Measurements from ENCODE around the gene CDH11. TPM values are rescaled to one million over a fixed set of nuclear protein-coding genes. Genes with fewer than 3 reads are reported as not detected.

The CDH11 gene
- total RNA-seq, 1 experiment from 2014 or later, result not detected

- H3K9me3 ChIP-seq (ENCODE audit: low read length), result no peaks in the 10 kb centered on the region
Measured at GRCh38 chr16:65021852-65022595, 99.8 kb downstream of the CDH11 start.

GRCh38 chr16:65016754-65017153, 105.1 kb downstream of the CDH11 start:
- H4K20me1 ChIP-seq (ENCODE audit: insufficient read depth, low read depth, low read length), result no peaks in the 10 kb centered on the region
- no peaks in the 10 kb centered on the region for H3K9me2 ChIP-seq (replicated peaks; ENCODE audit: insufficient read depth, low read length)
- H3K9ac ChIP-seq (ENCODE audit: low read length), result no peak overlapping the region
- no peak overlapping the region for H3K4me2 ChIP-seq (ENCODE audit: low read depth, low read length, poor library complexity, severe bottlenecking)
- H3K27me3 ChIP-seq (ENCODE audit: low read length), result 0 out of 2 replicates have a peak, but pooled peaks cover 3% of the 10 kb centered on the region
- H3K27ac ChIP-seq (ENCODE audit: low read length), result no peak overlapping the region
- no peaks in the 10 kb centered on the region for H3K9me3 ChIP-seq (ENCODE audit: low read length)
- H3K4me1 ChIP-seq (ENCODE audit: low read length), result no peaks in the 10 kb centered on the region
- H3K4me3 ChIP-seq (ENCODE audit: low read length), result no peak overlapping the region
- DNase-seq, result no peak
- no peaks in the 10 kb centered on the region for H3K36me3 ChIP-seq (ENCODE audit: insufficient read depth, low read length)
- H2AFZ ChIP-seq (ENCODE audit: low read length), result no peak overlapping the region
- no peaks in the 10 kb centered on the region for H3K79me2 ChIP-seq (ENCODE audit: low read length)

More at GRCh38 chr16:65021852-65022595, 99.8 kb downstream of the CDH11 start:
- Histone ChIP-seq H4K20me1 (ENCODE audit: insufficient read depth, low read depth, low read length) (no peaks in the 10 kb centered on the region), H3K36me3 (ENCODE audit: insufficient read depth, low read length) (no peaks in the 10 kb centered on the region), H3K9ac (ENCODE audit: low read length) (no peak overlapping the region), H3K9me2 (replicated peaks; ENCODE audit: insufficient read depth, low read length) (no peaks in the 10 kb centered on the region), H2AFZ (ENCODE audit: low read length) (no peak overlapping the region), H3K27ac (ENCODE audit: low read length) (no peak overlapping the region), H3K27me3 (ENCODE audit: low read length) (no peaks in the 10 kb centered on the region), H3K79me2 (ENCODE audit: low read length) (no peaks in the 10 kb centered on the region), H3K4me1 (ENCODE audit: low read length) (no peaks in the 10 kb centered on the region), H3K4me3 (ENCODE audit: low read length) (no peak overlapping the region), H3K4me2 (ENCODE audit: low read depth, low read length, poor library complexity, severe bottlenecking) (no peak overlapping the region)
- DNase-seq, result no peak

GRCh38 chr16:65015599-65015998, 106.3 kb downstream of the CDH11 start:
- Histone ChIP-seq H3K79me2 (ENCODE audit: low read length) (no peaks in the 10 kb centered on the region), H3K9me3 (ENCODE audit: low read length) (no peaks in the 10 kb centered on the region), H4K20me1 (ENCODE audit: insufficient read depth, low read depth, low read length) (no peaks in the 10 kb centered on the region), H3K27me3 (ENCODE audit: low read length) (0 out of 2 replicates have a peak, but pooled peaks cover 3% of the 10 kb centered on the region), H3K4me2 (ENCODE audit: low read depth, low read length, poor library complexity, severe bottlenecking) (no peak overlapping the region), H3K4me3 (ENCODE audit: low read length) (no peak overlapping the region), H3K27ac (ENCODE audit: low read length) (no peak overlapping the region), H3K36me3 (ENCODE audit: insufficient read depth, low read length) (no peaks in the 10 kb centered on the region), H3K9me2 (replicated peaks; ENCODE audit: insufficient read depth, low read length) (no peaks in the 10 kb centered on the region), H2AFZ (ENCODE audit: low read length) (no peak overlapping the region), H3K9ac (ENCODE audit: low read length) (no peak overlapping the region), H3K4me1 (ENCODE audit: low read length) (no peaks in the 10 kb centered on the region)
- no peak for DNase-seq

- H3K79me2 ChIP-seq (ENCODE audit: low read length), result no peaks in the 10 kb centered on the region
- H3K27ac ChIP-seq (ENCODE audit: low read length), result no peak overlapping the region
- H3K4me2 ChIP-seq (ENCODE audit: low read depth, low read length, poor library complexity, severe bottlenecking), result no peak overlapping the region
- H3K27me3 ChIP-seq (ENCODE audit: low read length), result peaks cover 6% of the 10 kb centered on the region; the same call in 1 of the 2 replicates
- no peaks in the 10 kb centered on the region for H3K9me3 ChIP-seq (ENCODE audit: low read length)
- H3K36me3 ChIP-seq (ENCODE audit: insufficient read depth, low read length), result no peaks in the 10 kb centered on the region
- H3K9ac ChIP-seq (ENCODE audit: low read length), result no peak overlapping the region
- H3K9me2 ChIP-seq (replicated peaks; ENCODE audit: insufficient read depth, low read length), result no peaks in the 10 kb centered on the region
- no peaks in the 10 kb centered on the region for H4K20me1 ChIP-seq (ENCODE audit: insufficient read depth, low read depth, low read length)
- no peak for DNase-seq
- no peak overlapping the region for H3K4me3 ChIP-seq (ENCODE audit: low read length)
- no peak overlapping the region for H2AFZ ChIP-seq (ENCODE audit: low read length)
- H3K4me1 ChIP-seq (ENCODE audit: low read length), result no peaks in the 10 kb centered on the region
Measured at GRCh38 chr16:65012357-65012756, 109.5 kb downstream of the CDH11 start.

- no peaks in the 10 kb centered on the region for H3K9me3 ChIP-seq (ENCODE audit: low read length)
- H4K20me1 ChIP-seq (ENCODE audit: insufficient read depth, low read depth, low read length), result no peaks in the 10 kb centered on the region
- no peaks in the 10 kb centered on the region for H3K9me2 ChIP-seq (replicated peaks; ENCODE audit: insufficient read depth, low read length)
- H3K27ac ChIP-seq (ENCODE audit: low read length), result no peak overlapping the region
- no peak overlapping the region for H2AFZ ChIP-seq (ENCODE audit: low read length)
- no peaks in the 10 kb centered on the region for H3K79me2 ChIP-seq (ENCODE audit: low read length)
- H3K9ac ChIP-seq (ENCODE audit: low read length), result no peak overlapping the region
- DNase-seq, result no peak
- H3K27me3 ChIP-seq (ENCODE audit: low read length), result peaks cover 6% of the 10 kb centered on the region; the same call in 1 of the 2 replicates
- no peak overlapping the region for H3K4me3 ChIP-seq (ENCODE audit: low read length)
- H3K4me2 ChIP-seq (ENCODE audit: low read depth, low read length, poor library complexity, severe bottlenecking), result no peak overlapping the region
- no peaks in the 10 kb centered on the region for H3K4me1 ChIP-seq (ENCODE audit: low read length)
- H3K36me3 ChIP-seq (ENCODE audit: insufficient read depth, low read length), result no peaks in the 10 kb centered on the region
Measured at GRCh38 chr16:65010125-65010524, 111.7 kb downstream of the CDH11 start.

GRCh38 chr16:65005696-65006095, 116.2 kb downstream of the CDH11 start:
- no peak for DNase-seq
- H3K9ac ChIP-seq (ENCODE audit: low read length), result no peak overlapping the region

GRCh38 chr16:65004570-65004969, 117.3 kb downstream of the CDH11 start:
- no peaks in the 10 kb centered on the region for H3K36me3 ChIP-seq (ENCODE audit: insufficient read depth, low read length)
- H2AFZ ChIP-seq (ENCODE audit: low read length), result no peak overlapping the region
- no peak overlapping the region for H3K9ac ChIP-seq (ENCODE audit: low read length)
- H3K9me3 ChIP-seq (ENCODE audit: low read length), result no peaks in the 10 kb centered on the region
- H3K4me3 ChIP-seq (ENCODE audit: low read length), result no peak overlapping the region
- no peak for DNase-seq
- no peak overlapping the region for H3K27ac ChIP-seq (ENCODE audit: low read length)
- no peak overlapping the region for H3K4me2 ChIP-seq (ENCODE audit: low read depth, low read length, poor library complexity, severe bottlenecking)
- H3K79me2 ChIP-seq (ENCODE audit: low read length), result no peaks in the 10 kb centered on the region
- no peaks in the 10 kb centered on the region for H3K4me1 ChIP-seq (ENCODE audit: low read length)
- no peaks in the 10 kb centered on the region for H3K9me2 ChIP-seq (replicated peaks; ENCODE audit: insufficient read depth, low read length)
- peaks cover 3% of the 10 kb centered on the region; the same call in 1 of the 2 replicates for H3K27me3 ChIP-seq (ENCODE audit: low read length)
- no peaks in the 10 kb centered on the region for H4K20me1 ChIP-seq (ENCODE audit: insufficient read depth, low read depth, low read length)

More at GRCh38 chr16:65005696-65006095, 116.2 kb downstream of the CDH11 start:
- Histone ChIP-seq H3K4me1 (ENCODE audit: low read length) (no peaks in the 10 kb centered on the region), H2AFZ (ENCODE audit: low read length) (no peak overlapping the region), H3K27ac (ENCODE audit: low read length) (no peak overlapping the region), H3K36me3 (ENCODE audit: insufficient read depth, low read length) (no peaks in the 10 kb centered on the region), H3K4me3 (ENCODE audit: low read length) (no peak overlapping the region), H3K4me2 (ENCODE audit: low read depth, low read length, poor library complexity, severe bottlenecking) (no peak overlapping the region), H3K9me2 (replicated peaks; ENCODE audit: insufficient read depth, low read length) (no peaks in the 10 kb centered on the region), H3K79me2 (ENCODE audit: low read length) (no peaks in the 10 kb centered on the region), H4K20me1 (ENCODE audit: insufficient read depth, low read depth, low read length) (no peaks in the 10 kb centered on the region), H3K27me3 (ENCODE audit: low read length) (peaks cover 3% of the 10 kb centered on the region; the same call in 1 of the 2 replicates), H3K9me3 (ENCODE audit: low read length) (no peaks in the 10 kb centered on the region)

GRCh38 chr16:65003621-65004020, 118.2 kb downstream of the CDH11 start:
- H3K4me2 ChIP-seq (ENCODE audit: low read depth, low read length, poor library complexity, severe bottlenecking), result no peak overlapping the region
- H3K27ac ChIP-seq (ENCODE audit: low read length), result no peak overlapping the region
- H3K79me2 ChIP-seq (ENCODE audit: low read length), result no peaks in the 10 kb centered on the region
- no peak for DNase-seq
- no peaks in the 10 kb centered on the region for H4K20me1 ChIP-seq (ENCODE audit: insufficient read depth, low read depth, low read length)
- no peaks in the 10 kb centered on the region for H3K4me1 ChIP-seq (ENCODE audit: low read length)
- peaks cover 3% of the 10 kb centered on the region; the same call in 1 of the 2 replicates for H3K27me3 ChIP-seq (ENCODE audit: low read length)
- H3K9me3 ChIP-seq (ENCODE audit: low read length), result no peaks in the 10 kb centered on the region
- no peaks in the 10 kb centered on the region for H3K9me2 ChIP-seq (replicated peaks; ENCODE audit: insufficient read depth, low read length)
- no peak overlapping the region for H3K4me3 ChIP-seq (ENCODE audit: low read length)
- no peak overlapping the region for H2AFZ ChIP-seq (ENCODE audit: low read length)
- no peak overlapping the region for H3K9ac ChIP-seq (ENCODE audit: low read length)
- no peaks in the 10 kb centered on the region for H3K36me3 ChIP-seq (ENCODE audit: insufficient read depth, low read length)

Measured in Karpas-422 (cell line).